ENCODE measurements around the gene SPPL2C. TPM values are rescaled to one million over a fixed set of nuclear protein-coding genes. Genes with fewer than 3 reads are reported as not detected.

Gene SPPL2C, protein sequence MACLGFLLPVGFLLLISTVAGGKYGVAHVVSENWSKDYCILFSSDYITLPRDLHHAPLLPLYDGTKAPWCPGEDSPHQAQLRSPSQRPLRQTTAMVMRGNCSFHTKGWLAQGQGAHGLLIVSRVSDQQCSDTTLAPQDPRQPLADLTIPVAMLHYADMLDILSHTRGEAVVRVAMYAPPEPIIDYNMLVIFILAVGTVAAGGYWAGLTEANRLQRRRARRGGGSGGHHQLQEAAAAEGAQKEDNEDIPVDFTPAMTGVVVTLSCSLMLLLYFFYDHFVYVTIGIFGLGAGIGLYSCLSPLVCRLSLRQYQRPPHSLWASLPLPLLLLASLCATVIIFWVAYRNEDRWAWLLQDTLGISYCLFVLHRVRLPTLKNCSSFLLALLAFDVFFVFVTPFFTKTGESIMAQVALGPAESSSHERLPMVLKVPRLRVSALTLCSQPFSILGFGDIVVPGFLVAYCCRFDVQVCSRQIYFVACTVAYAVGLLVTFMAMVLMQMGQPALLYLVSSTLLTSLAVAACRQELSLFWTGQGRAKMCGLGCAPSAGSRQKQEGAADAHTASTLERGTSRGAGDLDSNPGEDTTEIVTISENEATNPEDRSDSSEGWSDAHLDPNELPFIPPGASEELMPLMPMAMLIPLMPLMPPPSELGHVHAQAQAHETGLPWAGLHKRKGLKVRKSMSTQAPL
- polyA plus RNA-seq (2013, experiment 1 of 2), result not detected
- not detected for polyA plus RNA-seq (2013, experiment 2 of 2)

- H4K8ac ChIP-seq (ENCODE audit: low read depth, low read length), result no peak within 1 kb of the TSS
- no peak within 1 kb of the TSS for H3K4me3 ChIP-seq (ENCODE audit: low read length)
- no peak within 1 kb of the TSS for H2BK5ac ChIP-seq (ENCODE audit: low read length)
- H3K27ac ChIP-seq (ENCODE audit: low read depth, low read length), result no peak within 1 kb of the TSS
- no peak for DNase-seq
- H3K4ac ChIP-seq (ENCODE audit: low read depth, low read length), result no peak within 1 kb of the TSS
- H3K79me2 ChIP-seq (ENCODE audit: control insufficient read depth, insufficient read depth, low read length), result no peaks in the 10 kb centered on the region
- H2BK15ac ChIP-seq (replicated peaks; ENCODE audit: low read depth), result no peak within 1 kb of the TSS
- H3K4me1 ChIP-seq (ENCODE audit: control insufficient read depth, low read depth, low read length), result no peaks in the 10 kb centered on the region
- no peaks in the 10 kb centered on the region for H3K36me3 ChIP-seq (ENCODE audit: control insufficient read depth, insufficient read depth, low read length)
- no peak within 1 kb of the TSS for H2AK5ac ChIP-seq (ENCODE audit: low read length)
- H3K56ac ChIP-seq (ENCODE audit: low read length), result no peak within 1 kb of the TSS
- no CpG with 5 or more reads among the region's 25 CpGs for WGBS (ENCODE audit: extremely low coverage, insufficient coverage, low lambda C conversion rate)
- no peak within 1 kb of the TSS for H3K18ac ChIP-seq (ENCODE audit: low read length)
- H3K79me1 ChIP-seq (ENCODE audit: low read length), result no peaks in the 10 kb centered on the region
- no peak within 1 kb of the TSS for H3K9ac ChIP-seq (ENCODE audit: low read length)
- no peaks in the 10 kb centered on the region for H3K27me3 ChIP-seq (ENCODE audit: insufficient read depth, low read length, poor library complexity)
- H2BK120ac ChIP-seq (ENCODE audit: low read depth, low read length), result no peak within 1 kb of the TSS
- H4K5ac ChIP-seq (ENCODE audit: low read length), result no peak within 1 kb of the TSS
- H3K4me2 ChIP-seq (ENCODE audit: low read length), result no peak within 1 kb of the TSS
- H3K23ac ChIP-seq (ENCODE audit: low read length), result no peak within 1 kb of the TSS
These were observed at the start of gene SPPL2C for GRCh38 chr17:45844695-45845375. SPPL2C (plus strand) TSS chr17:45844881; CDS start chr17:45844907, 26 bp downstream.

- Histone ChIP-seq H3K4me1 (ENCODE audit: control insufficient read depth, low read depth, low read length) (no peaks in the 10 kb centered on the region), H4K8ac (ENCODE audit: low read depth, low read length) (no peak overlapping the region), H3K4me2 (ENCODE audit: low read length) (no peak overlapping the region), H3K79me2 (ENCODE audit: control insufficient read depth, insufficient read depth, low read length) (no peaks in the 10 kb centered on the region), H3K27me3 (ENCODE audit: insufficient read depth, low read length, poor library complexity) (no peaks in the 10 kb centered on the region), H3K9ac (ENCODE audit: low read length) (no peak overlapping the region), H3K4me3 (ENCODE audit: low read length) (no peak overlapping the region), H2BK5ac (ENCODE audit: low read length) (no peak overlapping the region), H3K4ac (ENCODE audit: low read depth, low read length) (no peak overlapping the region), H3K27ac (ENCODE audit: low read depth, low read length) (no peak overlapping the region), H2BK120ac (ENCODE audit: low read depth, low read length) (no peak overlapping the region), H2AK5ac (ENCODE audit: low read length) (no peak overlapping the region), H4K5ac (ENCODE audit: low read length) (no peak overlapping the region), H3K36me3 (ENCODE audit: control insufficient read depth, insufficient read depth, low read length) (no peaks in the 10 kb centered on the region), H3K23ac (ENCODE audit: low read length) (no peak overlapping the region), H3K79me1 (ENCODE audit: low read length) (no peaks in the 10 kb centered on the region), H3K18ac (ENCODE audit: low read length) (no peak overlapping the region), H2BK15ac (replicated peaks; ENCODE audit: low read depth) (no peak overlapping the region), H3K56ac (ENCODE audit: low read length) (no peak overlapping the region)
- no CpG with 5 or more reads among the region's 2 CpGs for WGBS (ENCODE audit: extremely low coverage, insufficient coverage, low lambda C conversion rate)
- DNase-seq, result no peak
These were observed 43.9 kb upstream of the SPPL2C start for GRCh38 chr17:45800816-45801215.

- Histone ChIP-seq H2BK5ac (ENCODE audit: low read length) (no peak overlapping the region), H3K36me3 (ENCODE audit: control insufficient read depth, insufficient read depth, low read length) (no peaks in the 10 kb centered on the region), H3K9ac (ENCODE audit: low read length) (no peak overlapping the region), H4K8ac (ENCODE audit: low read depth, low read length) (no peak overlapping the region), H3K23ac (ENCODE audit: low read length) (no peak overlapping the region), H3K27me3 (ENCODE audit: insufficient read depth, low read length, poor library complexity) (no peaks in the 10 kb centered on the region), H2BK15ac (replicated peaks; ENCODE audit: low read depth) (no peak overlapping the region), H3K79me2 (ENCODE audit: control insufficient read depth, insufficient read depth, low read length) (no peaks in the 10 kb centered on the region), H2AK5ac (ENCODE audit: low read length) (no peak overlapping the region), H2BK120ac (ENCODE audit: low read depth, low read length) (no peak overlapping the region), H3K4ac (ENCODE audit: low read depth, low read length) (no peak overlapping the region), H3K56ac (ENCODE audit: low read length) (no peak overlapping the region), H3K4me2 (ENCODE audit: low read length) (no peak overlapping the region), H3K4me3 (ENCODE audit: low read length) (no peak overlapping the region), H3K18ac (ENCODE audit: low read length) (no peak overlapping the region), H4K5ac (ENCODE audit: low read length) (no peak overlapping the region), H3K79me1 (ENCODE audit: low read length) (no peaks in the 10 kb centered on the region), H3K4me1 (ENCODE audit: control insufficient read depth, low read depth, low read length) (no peaks in the 10 kb centered on the region), H3K27ac (ENCODE audit: low read depth, low read length) (no peak overlapping the region)
- no peak for DNase-seq
- no CpG with 5 or more reads among the region's 8 CpGs for WGBS (ENCODE audit: extremely low coverage, insufficient coverage, low lambda C conversion rate)
These were observed 43.3 kb upstream of the SPPL2C start for GRCh38 chr17:45801421-45801820.

DNA sequence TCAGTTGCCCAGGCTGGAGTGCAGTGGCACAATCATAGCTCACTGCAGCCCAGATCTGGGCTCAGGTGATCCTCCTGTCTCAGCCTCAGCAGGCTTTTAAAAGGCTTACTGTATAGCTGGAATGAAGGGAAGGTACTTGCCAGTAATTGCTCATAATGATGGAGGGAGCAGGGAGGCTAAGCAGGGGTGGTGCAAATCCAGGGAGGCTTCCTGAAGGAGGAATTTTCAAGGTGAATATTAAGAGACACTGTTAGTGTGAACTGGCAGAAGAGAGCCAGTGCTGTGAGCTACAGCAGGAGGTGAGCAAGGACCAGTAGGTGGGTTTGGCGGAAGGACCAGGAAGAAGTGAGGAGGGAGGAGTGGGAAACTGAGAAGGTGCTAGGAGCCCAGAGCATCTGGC lies 35.8 kb upstream of the SPPL2C start:
- H2AK5ac ChIP-seq (ENCODE audit: low read length), result no peak overlapping the region
- no peak overlapping the region for H3K4ac ChIP-seq (ENCODE audit: low read depth, low read length)
- no peak overlapping the region for H3K56ac ChIP-seq (ENCODE audit: low read length)
- no CpG with 5 or more reads among the region's 1 CpG for WGBS (ENCODE audit: extremely low coverage, insufficient coverage, low lambda C conversion rate)
- no peaks in the 10 kb centered on the region for H3K36me3 ChIP-seq (ENCODE audit: control insufficient read depth, insufficient read depth, low read length)
- no peak overlapping the region for H3K18ac ChIP-seq (ENCODE audit: low read length)
- H4K8ac ChIP-seq (ENCODE audit: low read depth, low read length), result no peak overlapping the region
- H3K4me1 ChIP-seq (ENCODE audit: control insufficient read depth, low read depth, low read length), result peaks cover 1% of the 10 kb centered on the region
- no peaks in the 10 kb centered on the region for H3K79me1 ChIP-seq (ENCODE audit: low read length)
- H3K4me2 ChIP-seq (ENCODE audit: low read length), result no peak overlapping the region
- H2BK15ac ChIP-seq (replicated peaks; ENCODE audit: low read depth), result no peak overlapping the region
- no peak for DNase-seq
- H3K27me3 ChIP-seq (ENCODE audit: insufficient read depth, low read length, poor library complexity), result no peaks in the 10 kb centered on the region
- H2BK5ac ChIP-seq (ENCODE audit: low read length), result no peak overlapping the region
- H4K5ac ChIP-seq (ENCODE audit: low read length), result no peak overlapping the region
- no peak overlapping the region for H3K27ac ChIP-seq (ENCODE audit: low read depth, low read length)
- H3K79me2 ChIP-seq (ENCODE audit: control insufficient read depth, insufficient read depth, low read length), result no peaks in the 10 kb centered on the region
- H3K23ac ChIP-seq (ENCODE audit: low read length), result no peak overlapping the region
- H3K9ac ChIP-seq (ENCODE audit: low read length), result no peak overlapping the region
- no peak overlapping the region for H3K4me3 ChIP-seq (ENCODE audit: low read length)
- H2BK120ac ChIP-seq (ENCODE audit: low read depth, low read length), result no peak overlapping the region

DNA sequence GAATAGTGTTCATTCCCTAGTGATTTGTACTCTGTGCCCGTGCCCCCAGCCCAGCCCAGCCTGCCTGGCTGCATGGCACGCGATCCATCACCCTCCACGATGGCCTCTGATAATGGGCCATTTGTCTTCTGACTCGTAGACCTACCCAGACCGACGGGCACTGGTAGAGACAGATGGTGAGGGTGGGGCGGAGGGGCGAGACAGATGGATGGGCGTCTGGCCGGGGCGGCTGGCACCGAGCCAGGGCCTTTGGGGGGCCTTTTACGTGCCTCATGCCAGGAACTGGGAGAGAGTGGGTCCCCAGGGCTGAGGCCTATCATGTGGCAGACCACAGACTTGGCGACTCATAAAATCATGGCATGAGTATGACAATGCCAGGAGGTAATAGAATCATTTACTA lies 35.2 kb upstream of the SPPL2C start:
- H2BK120ac ChIP-seq (ENCODE audit: low read depth, low read length), result no peak overlapping the region
- no peak overlapping the region for H2AK5ac ChIP-seq (ENCODE audit: low read length)
- no peak overlapping the region for H3K4me2 ChIP-seq (ENCODE audit: low read length)
- no peaks in the 10 kb centered on the region for H3K36me3 ChIP-seq (ENCODE audit: control insufficient read depth, insufficient read depth, low read length)
- H3K79me2 ChIP-seq (ENCODE audit: control insufficient read depth, insufficient read depth, low read length), result no peaks in the 10 kb centered on the region
- no peak overlapping the region for H3K4ac ChIP-seq (ENCODE audit: low read depth, low read length)
- no peaks in the 10 kb centered on the region for H3K27me3 ChIP-seq (ENCODE audit: insufficient read depth, low read length, poor library complexity)
- no peak overlapping the region for H4K5ac ChIP-seq (ENCODE audit: low read length)
- DNase-seq, result no peak
- H2BK15ac ChIP-seq (replicated peaks; ENCODE audit: low read depth), result no peak overlapping the region
- no peak overlapping the region for H3K56ac ChIP-seq (ENCODE audit: low read length)
- H4K8ac ChIP-seq (ENCODE audit: low read depth, low read length), result no peak overlapping the region
- no peak overlapping the region for H3K23ac ChIP-seq (ENCODE audit: low read length)
- H3K4me3 ChIP-seq (ENCODE audit: low read length), result no peak overlapping the region
- no peak overlapping the region for H3K18ac ChIP-seq (ENCODE audit: low read length)
- H3K79me1 ChIP-seq (ENCODE audit: low read length), result no peaks in the 10 kb centered on the region
- no peak overlapping the region for H3K27ac ChIP-seq (ENCODE audit: low read depth, low read length)
- WGBS (ENCODE audit: extremely low coverage, insufficient coverage, low lambda C conversion rate), result no CpG with 5 or more reads among the region's 15 CpGs
- no peak overlapping the region for H2BK5ac ChIP-seq (ENCODE audit: low read length)
- H3K4me1 ChIP-seq (ENCODE audit: control insufficient read depth, low read depth, low read length), result peaks cover 1% of the 10 kb centered on the region
- no peak overlapping the region for H3K9ac ChIP-seq (ENCODE audit: low read length)
